Nephron (organoid): ENCODE results near the gene ACTN2.

Source experiments
- H3K27ac Mint-ChIP-seq, 3 experiments: 2 replicates each; pipeline ENCODE4 v1.8.0; 2020; ENCODE audit warnings: mixed read lengths in 3 of 3, mild to moderate bottlenecking in 2 of 3, moderate library complexity in 1 of 3
- H3K27me3 Mint-ChIP-seq: 2 replicates; pipeline ENCODE4 v1.8.0; 2021; ENCODE audit warnings: low read depth, mild to moderate bottlenecking, moderate library complexity, mixed read lengths
- H3K36me3 Mint-ChIP-seq: 2 replicates; pipeline ENCODE4 v1.8.0; 2020; ENCODE audit warnings: low read depth, mixed read lengths
- H3K4me1 Mint-ChIP-seq: 2 replicates; pipeline ENCODE4 v1.8.0; 2020; ENCODE audit warnings: mixed read lengths
- H3K4me3 Mint-ChIP-seq, 3 experiments: 2 replicates each; pipeline ENCODE4 v1.8.0; 2020; ENCODE audit warnings: mild to moderate bottlenecking in 3 of 3, mixed read lengths in 3 of 3, moderate library complexity in 2 of 3
- H3K9me3 Mint-ChIP-seq: 2 replicates; pipeline ENCODE4 v1.8.0; 2020; ENCODE audit warnings: mixed read lengths
- CTCF ChIP-seq, 3 experiments: fragments of 200-600 bp; sonication (generic); IDR thresholded peaks; one replicate each; pipeline ENCODE4 v1.5.0; 2021; ENCODE audit warnings: antibody characterized with exemption in 3 of 3; ENCODE audit not compliant: unreplicated experiment in 3 of 3

Gene ACTN2

GRCh38 chr1:236685917-236686814 lies at the start of gene ACTN2:
ACTN2 (plus strand) TSS chr1:236686499; CDS start chr1:236686674, 175 bp downstream.
- Mint-ChIP-seq H3K27me3 (peaks cover 73% of the 10 kb centered on the region), H3K36me3 (no peaks in the 10 kb centered on the region), H3K4me1 (peaks cover 28% of the 10 kb centered on the region), H3K27ac (peak within 1 kb of the TSS in 1 of 3 experiments; percentile 77), H3K4me3 (peak within 1 kb of the TSS; percentile 77 to 88 (median 86)), H3K9me3 (peaks cover 10% of the 10 kb centered on the region)
- TF ChIP-seq CTCF (IDR thresholded peaks at IDR 0.05; ENCODE audit: unreplicated experiment in 3 of 3), result no peak

- Mint-ChIP-seq H3K27me3 (peaks cover 20% of the 10 kb centered on the region), H3K36me3 (no peaks in the 10 kb centered on the region), H3K27ac (no peak overlapping the region)
These were observed 47.4 kb upstream of the ACTN2 start for GRCh38 chr1:236638945-236639344.

GRCh38 chr1:236639686-236640085 lies 46.6 kb upstream of the ACTN2 start:
- H3K27ac Mint-ChIP-seq, result peak overlapping the region in 1 of 3 experiments; percentile 56
- no peak for TF ChIP-seq CTCF (IDR thresholded peaks at IDR 0.05; ENCODE audit: unreplicated experiment in 3 of 3)
- peaks cover 23% of the 10 kb centered on the region for H3K4me1 Mint-ChIP-seq
- no peaks in the 10 kb centered on the region for H3K36me3 Mint-ChIP-seq
- no peaks in the 10 kb centered on the region for H3K9me3 Mint-ChIP-seq
- peaks cover 20% of the 10 kb centered on the region for H3K27me3 Mint-ChIP-seq
- peak overlapping the region in 1 of 3 experiments; percentile 13 for H3K4me3 Mint-ChIP-seq

More at GRCh38 chr1:236638945-236639344, 47.4 kb upstream of the ACTN2 start:
- Mint-ChIP-seq H3K9me3 (peaks cover under 1% of the 10 kb centered on the region), H3K4me1 (peaks cover 23% of the 10 kb centered on the region), H3K4me3 (no peak overlapping the region)
- no peak for TF ChIP-seq CTCF (IDR thresholded peaks at IDR 0.05; ENCODE audit: unreplicated experiment in 3 of 3)

- H3K27me3 Mint-ChIP-seq, result peaks cover 8% of the 10 kb centered on the region
- peaks cover 23% of the 10 kb centered on the region for H3K4me1 Mint-ChIP-seq
- H3K4me3 Mint-ChIP-seq, result no peak overlapping the region
- TF ChIP-seq CTCF (IDR thresholded peaks at IDR 0.05; ENCODE audit: unreplicated experiment in 3 of 3), result no peak
- no peak overlapping the region for H3K27ac Mint-ChIP-seq
- H3K36me3 Mint-ChIP-seq, result no peaks in the 10 kb centered on the region
- no peaks in the 10 kb centered on the region for H3K9me3 Mint-ChIP-seq
These were observed 43.5 kb upstream of the ACTN2 start for GRCh38 chr1:236642763-236643162.

- Mint-ChIP-seq H3K36me3 (no peaks in the 10 kb centered on the region), H3K27ac (no peak overlapping the region), H3K27me3 (peaks cover 8% of the 10 kb centered on the region), H3K9me3 (no peaks in the 10 kb centered on the region), H3K4me1 (peaks cover 5% of the 10 kb centered on the region), H3K4me3 (no peak overlapping the region)
- no peak for TF ChIP-seq CTCF (IDR thresholded peaks at IDR 0.05; ENCODE audit: unreplicated experiment in 3 of 3)
These were observed 41.2 kb upstream of the ACTN2 start for GRCh38 chr1:236645016-236645680.
